Testis (tissue), 2 donors: ENCODE data around the gene PPM1A.

ENCODE experiments used
- CTCF ChIP-seq, 3 experiments: fragments of 450-650 bp in 2 of 3; fragments of 200-600 bp in 1 of 3; sonication (generic) in 1 of 3; IDR thresholded peaks; one replicate each; pipeline ENCODE4 v1.5.1; 2016 to 2019; ENCODE audit warnings: antibody characterized with exemption in 3 of 3, mild to moderate bottlenecking in 2 of 3, moderate library complexity in 1 of 3
- POLR2A ChIP-seq: fragments of 450-650 bp; IDR thresholded peaks from one replicate; pipeline ENCODE4 v1.6.1; 2017; ENCODE audit warnings: antibody characterized with exemption, mild to moderate bottlenecking, moderate library complexity

- no peak for TF ChIP-seq CTCF (IDR thresholded peaks at IDR 0.05)
- TF ChIP-seq POLR2A, result no peak
Observed at GRCh38 chr14:60287452-60287851, 38.4 kb downstream of the PPM1A start.
